ENCODE measurements around the gene PRKCI.

- no peak for TF ChIP-seq CTCF (IDR thresholded peaks at IDR 0.05; ENCODE audit: low read depth, low read length, poor library complexity, severe bottlenecking)
- no peak for TF ChIP-seq EZH2phosphoT487 (IDR thresholded peaks at IDR 0.05; ENCODE audit: borderline replicate concordance, low read length)
These were observed 73.4 kb downstream of the PRKCI start for GRCh38 chr3:170295586-170295985.
